ENCODE results near the gene VAPB. TPM values are rescaled to one million over a fixed set of nuclear protein-coding genes. Genes with fewer than 3 reads are reported as not detected.

VAPB gene
- polyA plus RNA-seq, 3 donors, result 8.5 to 14.3 (median 10.1) TPM

DNA sequence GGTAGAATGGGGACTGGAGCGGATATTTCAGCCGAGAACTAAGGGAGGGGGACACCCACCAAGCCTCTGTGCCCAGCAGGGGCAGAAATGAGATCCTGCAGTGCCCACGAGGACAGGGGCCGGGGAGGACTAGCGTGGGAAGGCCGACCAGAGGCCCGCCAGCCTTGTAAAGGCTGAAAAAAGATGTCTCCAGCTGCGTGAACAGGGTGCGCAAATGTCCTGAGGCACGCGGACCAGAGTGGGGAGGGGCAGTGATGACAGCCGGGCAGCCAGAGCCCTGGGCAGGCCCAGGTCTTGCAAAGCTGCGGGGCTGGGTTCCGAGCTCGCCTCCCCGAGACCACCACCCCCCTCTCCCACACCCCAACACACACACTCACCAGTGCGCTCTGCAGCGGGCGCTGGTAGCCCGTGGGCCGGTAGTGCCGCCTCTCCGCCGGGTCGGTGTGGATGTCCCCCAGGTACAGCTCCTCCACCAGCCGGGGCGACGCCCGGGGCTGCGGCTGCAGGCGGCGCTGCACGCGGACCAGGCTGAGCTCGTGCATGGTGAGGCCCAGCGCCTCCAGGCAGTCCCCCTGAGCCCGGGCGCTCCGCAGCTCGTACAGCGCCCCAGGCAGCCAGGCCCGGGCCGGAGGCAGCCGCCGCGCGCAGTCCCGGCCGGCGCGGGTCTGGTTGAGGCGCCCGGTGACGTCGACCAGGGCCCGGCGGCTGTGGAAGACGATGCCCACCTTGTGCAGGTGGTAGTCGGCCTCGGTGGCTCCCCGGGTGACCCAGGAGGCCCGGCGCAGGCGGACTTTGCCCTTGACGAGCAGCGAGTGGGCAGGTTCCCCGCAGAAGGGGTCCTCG, 77.9 kb downstream of the VAPB start:
- H3K9ac ChIP-seq (ENCODE audit: insufficient read depth, low read length, poor library complexity, severe bottlenecking), result no peak overlapping the region
- TF ChIP-seq, protein P1, sequence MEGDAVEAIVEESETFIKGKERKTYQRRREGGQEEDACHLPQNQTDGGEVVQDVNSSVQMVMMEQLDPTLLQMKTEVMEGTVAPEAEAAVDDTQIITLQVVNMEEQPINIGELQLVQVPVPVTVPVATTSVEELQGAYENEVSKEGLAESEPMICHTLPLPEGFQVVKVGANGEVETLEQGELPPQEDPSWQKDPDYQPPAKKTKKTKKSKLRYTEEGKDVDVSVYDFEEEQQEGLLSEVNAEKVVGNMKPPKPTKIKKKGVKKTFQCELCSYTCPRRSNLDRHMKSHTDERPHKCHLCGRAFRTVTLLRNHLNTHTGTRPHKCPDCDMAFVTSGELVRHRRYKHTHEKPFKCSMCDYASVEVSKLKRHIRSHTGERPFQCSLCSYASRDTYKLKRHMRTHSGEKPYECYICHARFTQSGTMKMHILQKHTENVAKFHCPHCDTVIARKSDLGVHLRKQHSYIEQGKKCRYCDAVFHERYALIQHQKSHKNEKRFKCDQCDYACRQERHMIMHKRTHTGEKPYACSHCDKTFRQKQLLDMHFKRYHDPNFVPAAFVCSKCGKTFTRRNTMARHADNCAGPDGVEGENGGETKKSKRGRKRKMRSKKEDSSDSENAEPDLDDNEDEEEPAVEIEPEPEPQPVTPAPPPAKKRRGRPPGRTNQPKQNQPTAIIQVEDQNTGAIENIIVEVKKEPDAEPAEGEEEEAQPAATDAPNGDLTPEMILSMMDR (IDR thresholded peaks at IDR 0.05), result no peak
- no peaks in the 10 kb centered on the region for H3K79me2 ChIP-seq (ENCODE audit: insufficient read depth, low read length)
- no peaks in the 10 kb centered on the region for H3K36me3 ChIP-seq (replicated peaks in 1 of 2; ENCODE audit: control insufficient read depth in 1 of 2, insufficient read depth in 2 of 2, low read length in 2 of 2)
- no peak for DNase-seq
- intact Hi-C loops (cut with micrococcal nuclease), result no loop called here
- Mint-ChIP-seq H3K4me3 (no peak overlapping the region), H3K4me1 (no peaks in the 10 kb centered on the region), H3K27ac (no peak overlapping the region), H3K36me3 (no peaks in the 10 kb centered on the region), H3K9me3 (peaks cover 0 to 11% (median 0%) of the 10 kb centered on the region in 7 donors), H3K27me3 (ENCODE audit: low read depth in 3 of 3) (peaks cover 9 to 32% (median 15%) of the 10 kb centered on the region in 3 donors)
- no peak overlapping the region for H3K4me3 ChIP-seq (replicated peaks in 1 of 3; ENCODE audit: low read depth in 2 of 3, low read length in 3 of 3)
- H4K20me1 ChIP-seq (ENCODE audit: insufficient read depth, low read length), result no peaks in the 10 kb centered on the region
- H3K4me1 ChIP-seq (ENCODE audit: control insufficient read depth in 1 of 2, insufficient read depth in 2 of 2, low read length in 2 of 2), result no peaks in the 10 kb centered on the region
- peaks cover 0 to 2% of the 10 kb centered on the region in 2 donors for H3K27me3 ChIP-seq (ENCODE audit: control insufficient read depth in 2 of 2, insufficient read depth in 2 of 2, low read length in 2 of 2)
- no peak overlapping the region for H3K4me2 ChIP-seq (replicated peaks; ENCODE audit: extremely low read depth, low read length, poor library complexity, severe bottlenecking)
- no peak overlapping the region for H3K27ac ChIP-seq (ENCODE audit: low read depth in 1 of 2, low read length in 2 of 2)
- H2AFZ ChIP-seq (ENCODE audit: insufficient read depth, low read depth, low read length, poor library complexity, severe bottlenecking), result no peak overlapping the region
- no peaks in the 10 kb centered on the region for H3K9me3 ChIP-seq (replicated peaks in 1 of 2; ENCODE audit: control insufficient read depth in 1 of 2, insufficient read depth in 1 of 2, low read length in 2 of 2)
- WGBS (ENCODE audit: insufficient coverage), result 47% methylated on average over 64 of the region's 68 CpGs

DNA sequence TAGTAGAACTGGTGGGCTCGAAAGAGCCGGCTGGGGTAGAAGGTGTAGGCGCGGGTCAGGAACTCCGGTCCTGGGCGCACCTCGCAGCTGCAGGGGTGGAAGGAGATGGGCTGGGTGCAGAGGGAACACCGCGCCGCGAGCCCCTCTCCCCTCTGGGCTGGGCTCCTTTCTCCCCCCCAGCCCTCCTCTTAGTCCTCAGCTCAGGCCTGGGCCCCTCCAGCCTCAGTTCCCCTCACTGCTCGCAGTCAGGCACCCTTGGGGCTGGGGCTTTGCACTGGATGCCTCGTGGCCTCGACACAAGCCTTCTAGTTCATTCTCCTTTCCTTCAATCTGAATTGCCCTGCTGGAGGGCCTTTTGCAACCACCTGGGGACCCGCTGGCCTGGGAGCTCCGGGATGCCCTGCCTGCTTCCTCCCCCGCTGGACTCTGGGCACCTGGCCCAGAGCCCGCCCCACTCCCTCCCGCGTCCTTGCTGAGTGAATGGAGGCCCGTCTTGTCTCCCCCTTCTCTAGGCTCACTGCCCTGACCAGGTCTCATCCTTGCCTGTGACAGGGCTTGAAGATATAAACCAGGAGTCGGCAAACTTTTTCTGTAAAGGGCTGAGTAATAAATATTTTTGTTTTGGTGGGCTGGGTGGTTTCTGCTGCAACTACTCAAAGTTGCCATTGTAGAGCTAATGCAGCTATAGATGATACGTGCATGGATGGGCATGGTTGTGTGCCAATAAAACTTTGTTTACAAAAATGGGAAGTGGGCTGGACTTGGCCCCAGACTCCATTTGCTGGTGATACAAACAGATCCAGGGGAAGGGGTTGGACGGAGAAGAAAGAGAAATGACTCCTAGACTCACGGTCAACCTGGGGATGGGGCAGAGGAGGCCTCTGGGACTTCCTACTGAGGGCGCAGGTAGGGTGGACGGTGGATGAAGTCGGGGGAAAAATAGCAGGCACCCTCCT, 78.8 kb downstream of the VAPB start:
- H3K9me3 ChIP-seq (replicated peaks in 1 of 2; ENCODE audit: control insufficient read depth in 1 of 2, insufficient read depth in 1 of 2, low read length in 2 of 2), result no peaks in the 10 kb centered on the region
- H3K9me3 Mint-ChIP-seq, result peaks cover 0 to 3% (median 0%) of the 10 kb centered on the region in 7 donors
- DNase-seq, result no peak
- TF ChIP-seq, protein P1 (IDR thresholded peaks at IDR 0.05), result no peak
- H4K20me1 ChIP-seq (ENCODE audit: insufficient read depth, low read length), result no peaks in the 10 kb centered on the region
- no peaks in the 10 kb centered on the region for H3K36me3 ChIP-seq (replicated peaks in 1 of 2; ENCODE audit: control insufficient read depth in 1 of 2, insufficient read depth in 2 of 2, low read length in 2 of 2)
- no peak overlapping the region for H3K27ac ChIP-seq (ENCODE audit: low read depth in 1 of 2, low read length in 2 of 2)
- no peak overlapping the region for H3K4me2 ChIP-seq (replicated peaks; ENCODE audit: extremely low read depth, low read length, poor library complexity, severe bottlenecking)
- H3K9ac ChIP-seq (ENCODE audit: insufficient read depth, low read length, poor library complexity, severe bottlenecking), result no peak overlapping the region
- no peak overlapping the region for H2AFZ ChIP-seq (ENCODE audit: insufficient read depth, low read depth, low read length, poor library complexity, severe bottlenecking)
- WGBS (ENCODE audit: insufficient coverage), result 84% methylated on average over 12 of the region's 28 CpGs
- peaks cover 9 to 32% (median 12%) of the 10 kb centered on the region in 3 donors for H3K27me3 Mint-ChIP-seq (ENCODE audit: low read depth in 3 of 3)
- no peak overlapping the region for H3K4me3 Mint-ChIP-seq
- H3K4me1 ChIP-seq (ENCODE audit: control insufficient read depth in 1 of 2, insufficient read depth in 2 of 2, low read length in 2 of 2), result no peaks in the 10 kb centered on the region
- H3K27me3 ChIP-seq (ENCODE audit: control insufficient read depth in 2 of 2, insufficient read depth in 2 of 2, low read length in 2 of 2), result peaks cover 0 to 2% of the 10 kb centered on the region in 2 donors
- intact Hi-C loops (cut with micrococcal nuclease), result no loop called here
- H3K4me1 Mint-ChIP-seq, result no peaks in the 10 kb centered on the region
- H3K79me2 ChIP-seq (ENCODE audit: insufficient read depth, low read length), result no peaks in the 10 kb centered on the region
- no peak overlapping the region for H3K4me3 ChIP-seq (replicated peaks in 1 of 3; ENCODE audit: low read depth in 2 of 3, low read length in 3 of 3)
- no peaks in the 10 kb centered on the region for H3K36me3 Mint-ChIP-seq
- no peak overlapping the region for H3K27ac Mint-ChIP-seq

Measured in CD14-positive monocyte (primary cell).